ENCODE results near the gene RPS8. TPM values are rescaled to one million over a fixed set of nuclear protein-coding genes. Genes with fewer than 3 reads are reported as not detected.

Gene RPS8
- total RNA-seq, 1 experiment from 2014 or later, result 1,087 TPM

GRCh38 chr1:44803062-44803311, 27.6 kb downstream of the RPS8 start:
- POLR2A ChIA-PET, result no interaction called here
- Histone ChIP-seq H3K9me3 (ENCODE audit: control insufficient read depth, insufficient read depth, low read depth, low read length) (no peaks in the 10 kb centered on the region), H3K36me3 (ENCODE audit: control insufficient read depth, insufficient read depth, low read length) (no peaks in the 10 kb centered on the region; the same call in 1 of the 2 replicates), H3K27ac (ENCODE audit: low read length) (no peak overlapping the region), H3K27me3 (ENCODE audit: control insufficient read depth, insufficient read depth, low read length) (no peaks in the 10 kb centered on the region), H3K4me1 (ENCODE audit: control insufficient read depth, insufficient read depth, low read length) (peaks cover 37% of the 10 kb centered on the region), H3K4me3 (ENCODE audit: low read depth in 2 of 2, low read length in 2 of 2) (no peak overlapping the region)
- in situ Hi-C loops (cut with HindIII; ENCODE audit: low pct_unique_long_range_greater_than_20kb, low sequenced_read_pairs), result no loop called here
- DNase-seq (ENCODE audit: low read depth, low spot score), result no peak
- CTCF ChIA-PET, result no interaction called here
- BruUV-seq (replicated peaks), result no TSS peak
- intact Hi-C loops (cut with micrococcal nuclease; ENCODE audit: unreplicated experiment), result no loop called here
- no peak for ATAC-seq
- TF ChIP-seq TCF7L2 (IDR thresholded peaks at IDR 0.05; ENCODE audit: low read depth, low read length), result no peak
- TF ChIP-seq SIN3A (IDR thresholded peaks at IDR 0.05; ENCODE audit: borderline replicate concordance, insufficient read depth, low read depth, low read length), result no peak
- TF ChIP-seq REST (IDR thresholded peaks at IDR 0.05; ENCODE audit: insufficient read depth in 1 of 2, low read depth in 2 of 2, low read length in 1 of 2), result no peak
- no peak for TF ChIP-seq POLR2AphosphoS5 (IDR thresholded peaks at IDR 0.05; ENCODE audit: low read depth, low read length)
- TF ChIP-seq CTCF (IDR thresholded peaks at IDR 0.05), result no peak

GRCh38 chr1:44803312-44804095, 28.2 kb downstream of the RPS8 start:
- ChIA-PET POLR2A (no interaction called here), CTCF (no interaction called here)
- in situ Hi-C loops (cut with HindIII; ENCODE audit: low pct_unique_long_range_greater_than_20kb, low sequenced_read_pairs) (no loop called here), intact Hi-C loops (cut with micrococcal nuclease; ENCODE audit: unreplicated experiment) (no loop called here)
- Histone ChIP-seq H3K27me3 (ENCODE audit: control insufficient read depth, insufficient read depth, low read length) (no peaks in the 10 kb centered on the region), H3K4me3 (ENCODE audit: low read depth in 2 of 2, low read length in 2 of 2) (no peak overlapping the region), H3K36me3 (ENCODE audit: control insufficient read depth, insufficient read depth, low read length) (no peaks in the 10 kb centered on the region; the same call in 1 of the 2 replicates), H3K27ac (ENCODE audit: low read length) (no peak overlapping the region), H3K4me1 (ENCODE audit: control insufficient read depth, insufficient read depth, low read length) (peaks cover 39% of the 10 kb centered on the region), H3K9me3 (ENCODE audit: control insufficient read depth, insufficient read depth, low read depth, low read length) (no peaks in the 10 kb centered on the region)
- TF ChIP-seq REST (IDR thresholded peaks at IDR 0.05; ENCODE audit: insufficient read depth in 1 of 2, low read depth in 2 of 2, low read length in 1 of 2) (no peak), TCF7L2 (IDR thresholded peaks at IDR 0.05; ENCODE audit: low read depth, low read length) (no peak), SIN3A (IDR thresholded peaks at IDR 0.05; ENCODE audit: borderline replicate concordance, insufficient read depth, low read depth, low read length) (no peak), POLR2AphosphoS5 (IDR thresholded peaks at IDR 0.05; ENCODE audit: low read depth, low read length) (no peak)
- BruUV-seq (replicated peaks), result no TSS peak
- DNase-seq (ENCODE audit: low read depth, low spot score), result no peak
- no peak for ATAC-seq

Measured in Panc1 (cell line).